Prostate gland (tissue), 2 donors: ENCODE measurements around the gene ABHD17A. TPM values are rescaled to one million over a fixed set of nuclear protein-coding genes. Genes with fewer than 3 reads are reported as not detected.

Experiments used
- DNase-seq: peaks from one replicate; pipeline ENCODE4 v3.0.0-alpha.2; 2019; ENCODE audit warnings: low spot score
- H3K27ac ChIP-seq, 2 donors: fragments of 200-600 bp; sonication (generic); 2 replicates each; pipeline ENCODE4 v1.5.1; 2017 to 2019
- H3K27me3 ChIP-seq: fragments of 200-600 bp; sonication (generic); replicated peaks from 2 replicates; pipeline ENCODE4 v1.5.1; 2019; ENCODE audit not compliant: insufficient read depth
- H3K36me3 ChIP-seq, 2 donors: fragments of 200-600 bp; sonication (generic); 1 replicate in 1 of 2; 2 replicates in 1 of 2; pipeline versions ENCODE4 v1.5.1 to v1.8.1; 2017 to 2019
- H3K4me1 ChIP-seq: fragments of 200-600 bp; sonication (generic); replicated peaks from 2 replicates; pipeline ENCODE4 v1.5.1; 2019
- H3K4me3 ChIP-seq, 2 donors: fragments of 200-600 bp; sonication (generic); 2 replicates each; pipeline ENCODE4 v1.5.1; 2017 to 2019
- H3K9me3 ChIP-seq: fragments of 200-600 bp; sonication (generic); 2 replicates; pipeline ENCODE4 v1.5.1; 2017
- CTCF ChIP-seq, 4 experiments: fragments of 200-600 bp in 2 of 4; fragments of 450-650 bp in 2 of 4; sonication (generic) in 2 of 4; IDR thresholded peaks; 1 replicate in 3 of 4; 2 replicates in 1 of 4; pipeline ENCODE4 v1.5.1; 2016 to 2019; ENCODE audit warnings: antibody characterized with exemption in 4 of 4, mild to moderate bottlenecking in 2 of 4, moderate library complexity in 2 of 4
- POLR2A ChIP-seq: fragments of 450-650 bp; IDR thresholded peaks from one replicate; pipeline ENCODE4 v1.6.1; 2016; ENCODE audit warnings: antibody characterized with exemption, mild to moderate bottlenecking
- POLR2AphosphoS5 ChIP-seq: sonication (generic); formaldehyde crosslinking; IDR thresholded peaks from one replicate; pipeline ENCODE4 v1.6.1; 2017; ENCODE audit warnings: antibody characterized with exemption
- WGBS: methylation state at CpG from one replicate; pipeline ENCODE4 v1.1.5; 2018; 5-methylcytosine and 5-hydroxymethylcytosine counted together
- intact Hi-C: fragments of 100-400 bp; cut with DNase I; formaldehyde crosslinking; loops from one replicate; pipeline ENCODE4 v1.14.2; 2022
- total RNA-seq, 2 donors: library from RNA; depleted of rRNA; stranded (reverse); fragments of >200 nt; gene quantifications; one replicate each; pipeline ENCODE4 v1.1.0, GENCODE V29; 2016

Gene ABHD17A
- total RNA-seq, 2 donors from 2014 or later: 131 to 146 TPM

- TF ChIP-seq POLR2A: no peak
- no peak for TF ChIP-seq CTCF (IDR thresholded peaks at IDR 0.05)
- no peak for TF ChIP-seq POLR2AphosphoS5
- H3K36me3 ChIP-seq: no peaks in the 10 kb centered on the region
- peaks cover 4% of the 10 kb centered on the region for H3K4me1 ChIP-seq
- no peaks in the 10 kb centered on the region for H3K9me3 ChIP-seq
- WGBS: 94% methylated on average over 8 of the region's 8 CpGs
- DNase-seq: no peak
- no peak overlapping the region for H3K27ac ChIP-seq
- intact Hi-C loops: no loop called here
- H3K4me3 ChIP-seq: no peak overlapping the region
- no peaks in the 10 kb centered on the region for H3K27me3 ChIP-seq
These were observed 18.5 kb downstream of the ABHD17A start for GRCh38 chr19:1866693-1867348.

- Histone ChIP-seq H3K4me1 (peaks cover 8% of the 10 kb centered on the region), H3K4me3 (peak overlapping the region in 1 of 2 donors; percentile 67), H3K27ac (peak overlapping the region; percentile 81 to 89), H3K27me3 (no peaks in the 10 kb centered on the region), H3K36me3 (no peaks in the 10 kb centered on the region), H3K9me3 (no peaks in the 10 kb centered on the region)
- intact Hi-C loops: no loop called here
- TF ChIP-seq CTCF (IDR thresholded peaks at IDR 0.05) (no peak), POLR2A (no peak), POLR2AphosphoS5 (no peak)
- 87% methylated on average over 17 of the region's 17 CpGs for WGBS
- DNase-seq: no peak
These were observed 19.9 kb downstream of the ABHD17A start for GRCh38 chr19:1865172-1866010.

- Histone ChIP-seq H3K4me3 (peak overlapping the region; percentile 66 to 67), H3K4me1 (peaks cover 13% of the 10 kb centered on the region), H3K27ac (peak overlapping the region; percentile 81 to 89), H3K9me3 (no peaks in the 10 kb centered on the region), H3K27me3 (no peaks in the 10 kb centered on the region), H3K36me3 (no peaks in the 10 kb centered on the region)
- intact Hi-C loops: no loop called here
- DNase-seq: peak; percentile 58
- 6% methylated on average over 52 of the region's 52 CpGs for WGBS
- TF ChIP-seq POLR2AphosphoS5 (no peak), CTCF (IDR thresholded peaks at IDR 0.05) (peak; percentile 69 to 91 (median 81)), POLR2A (no peak)
These were observed 20.7 kb downstream of the ABHD17A start for GRCh38 chr19:1864480-1865171.

GRCh38 chr19:1863638-1864479, 21.4 kb downstream of the ABHD17A start:
- intact Hi-C loops: no loop called here
- WGBS: 2% methylated on average over 30 of the region's 115 CpGs
- Histone ChIP-seq H3K27ac (peak overlapping the region; percentile 81 to 89), H3K9me3 (no peaks in the 10 kb centered on the region), H3K36me3 (no peaks in the 10 kb centered on the region), H3K27me3 (no peaks in the 10 kb centered on the region), H3K4me3 (peak overlapping the region; percentile 66 to 67), H3K4me1 (peaks cover 13% of the 10 kb centered on the region)
- peak; percentile 33 for TF ChIP-seq POLR2A
- TF ChIP-seq POLR2AphosphoS5: peak; percentile 50
- TF ChIP-seq CTCF (IDR thresholded peaks at IDR 0.05): no peak
- DNase-seq: peak; percentile 89
